NOMO-1 (cell line): ENCODE data around the gene MSLN.
"Not testable (repeated sequence)": the region's sequence is repeated elsewhere in the genome, so short reads cannot be mapped to it uniquely, and the experiment has no call there.

Experiments used
- DNase-seq, 2 experiments: peaks; one replicate each; lab custom pipeline; 2025; ENCODE audit not compliant: unreplicated experiment in 2 of 2; lab: John Stamatoyannopoulos, UW

Gene MSLN

GRCh38 chr16:772959-773358, 12.4 kb downstream of the MSLN start:
- DNase-seq, result no peak

- no peak for DNase-seq
Observed at GRCh38 chr16:774086-775001, 13.8 kb downstream of the MSLN start.

GRCh38 chr16:775236-775796, 14.8 kb downstream of the MSLN start:
- no peak for DNase-seq

GRCh38 chr16:776298-776697, 15.8 kb downstream of the MSLN start:
- not testable (repeated sequence) for DNase-seq

- DNase-seq, result no peak
Observed at GRCh38 chr16:776824-777223, 16.3 kb downstream of the MSLN start.

- no peak for DNase-seq
Observed at GRCh38 chr16:777826-778225, 17.3 kb downstream of the MSLN start.

- DNase-seq, result no peak
Observed at GRCh38 chr16:778447-778846, 17.9 kb downstream of the MSLN start.

GRCh38 chr16:778909-779527, 18.5 kb downstream of the MSLN start:
- no peak for DNase-seq

- DNase-seq, result no peak
Observed at GRCh38 chr16:779561-779960, 19.0 kb downstream of the MSLN start.

GRCh38 chr16:780296-780695, 19.8 kb downstream of the MSLN start:
- no peak for DNase-seq

GRCh38 chr16:781346-782010, 20.9 kb downstream of the MSLN start:
- no peak for DNase-seq

- no peak for DNase-seq
Observed at GRCh38 chr16:782258-782657, 21.7 kb downstream of the MSLN start.

- no peak for DNase-seq
Observed at GRCh38 chr16:782766-783403, 22.4 kb downstream of the MSLN start.

GRCh38 chr16:783404-784161, 23.0 kb downstream of the MSLN start:
- no peak for DNase-seq

GRCh38 chr16:784431-784830, 23.9 kb downstream of the MSLN start:
- DNase-seq, result no peak

GRCh38 chr16:785563-786535, 25.3 kb downstream of the MSLN start:
- peak; percentile 21 to 49 for DNase-seq

- DNase-seq, result no peak
Observed at GRCh38 chr16:787321-787966, 26.9 kb downstream of the MSLN start.

- no peak for DNase-seq
Observed at GRCh38 chr16:787978-788398, 27.5 kb downstream of the MSLN start, which contains the start of gene RPUSD1. Gene RPUSD1 (minus strand): TSS chr16:788381. CDS start chr16:787737, 644 bp downstream.
